NCI-H187 (cell line): ENCODE results near the gene GCM1.
"Not testable (repeated sequence)": the region's sequence is repeated elsewhere in the genome, so short reads cannot be mapped to it uniquely, and the experiment has no call there.

ENCODE experiments used
- DNase-seq, 2 experiments: peaks; one replicate each; lab custom pipeline; 2025; lab: John Stamatoyannopoulos, UW

Gene GCM1, protein sequence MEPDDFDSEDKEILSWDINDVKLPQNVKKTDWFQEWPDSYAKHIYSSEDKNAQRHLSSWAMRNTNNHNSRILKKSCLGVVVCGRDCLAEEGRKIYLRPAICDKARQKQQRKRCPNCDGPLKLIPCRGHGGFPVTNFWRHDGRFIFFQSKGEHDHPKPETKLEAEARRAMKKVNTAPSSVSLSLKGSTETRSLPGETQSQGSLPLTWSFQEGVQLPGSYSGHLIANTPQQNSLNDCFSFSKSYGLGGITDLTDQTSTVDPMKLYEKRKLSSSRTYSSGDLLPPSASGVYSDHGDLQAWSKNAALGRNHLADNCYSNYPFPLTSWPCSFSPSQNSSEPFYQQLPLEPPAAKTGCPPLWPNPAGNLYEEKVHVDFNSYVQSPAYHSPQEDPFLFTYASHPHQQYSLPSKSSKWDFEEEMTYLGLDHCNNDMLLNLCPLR

DNA sequence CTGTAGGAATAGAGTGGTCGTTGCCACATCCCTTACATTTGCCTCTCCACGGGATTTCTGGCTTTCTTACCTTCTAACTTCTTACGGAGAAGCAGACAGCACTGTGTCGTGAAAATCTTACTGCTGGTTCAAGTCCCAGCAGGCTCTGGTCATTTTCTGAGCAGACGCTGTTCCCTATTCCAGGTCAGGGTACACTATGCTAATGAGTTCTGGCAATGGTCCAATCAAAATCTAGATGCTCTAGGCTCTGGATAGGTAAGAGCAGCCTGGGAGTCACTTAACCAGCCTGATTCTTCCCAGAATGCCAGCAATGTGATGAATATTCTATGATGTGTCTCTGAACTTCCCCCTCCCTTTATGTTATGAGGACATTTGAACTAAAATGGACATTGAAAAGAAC lies at the start of gene GCM1:
Gene GCM1, minus strand, starts transcription at position 158 of the 400 bp plus-strand sequence. CDS start 3,209 bp downstream, outside the sequence.
- DNase-seq = no peak

DNA sequence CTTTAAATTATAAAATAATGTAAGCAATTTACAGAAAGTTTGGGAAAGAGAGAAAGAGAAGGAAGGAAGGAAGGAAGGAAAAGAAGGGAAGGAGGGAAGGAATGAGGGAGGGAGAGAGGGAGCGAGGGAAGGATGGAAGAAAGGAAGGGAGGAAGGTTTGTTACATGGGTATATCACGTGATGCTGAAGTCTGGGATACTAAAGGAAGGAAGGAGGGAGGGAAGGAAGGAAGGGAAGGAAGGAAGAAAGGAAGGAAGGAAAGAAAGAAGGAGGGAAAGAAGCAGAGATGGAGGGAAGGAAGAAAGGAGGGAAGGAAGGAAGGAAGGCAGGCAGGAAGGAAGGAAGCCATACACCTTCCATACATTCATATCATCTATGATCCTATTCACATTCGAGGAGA lies 48.9 kb upstream of the GCM1 start:
- no peak for DNase-seq

DNA sequence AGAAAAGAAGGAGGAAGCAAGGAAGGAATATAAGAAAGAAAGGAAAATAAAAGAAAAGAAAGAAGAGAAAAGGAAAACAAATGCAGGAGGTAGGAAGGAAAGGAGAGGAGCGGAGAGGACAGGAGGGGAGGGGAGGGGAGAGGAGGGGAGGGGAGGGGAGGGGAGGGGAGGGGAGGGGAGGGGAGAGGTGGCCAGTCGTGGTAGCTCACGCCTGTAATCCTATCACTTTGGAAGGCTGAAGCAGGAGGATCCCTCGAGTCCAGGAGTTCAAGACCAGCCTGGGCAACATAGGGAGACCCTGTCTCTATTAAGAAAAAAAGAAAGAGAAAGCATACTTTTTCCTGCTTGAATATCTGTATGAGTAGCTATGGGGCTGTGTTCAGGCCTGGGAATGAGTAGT lies 46.4 kb upstream of the GCM1 start:
- no peak for DNase-seq

DNA sequence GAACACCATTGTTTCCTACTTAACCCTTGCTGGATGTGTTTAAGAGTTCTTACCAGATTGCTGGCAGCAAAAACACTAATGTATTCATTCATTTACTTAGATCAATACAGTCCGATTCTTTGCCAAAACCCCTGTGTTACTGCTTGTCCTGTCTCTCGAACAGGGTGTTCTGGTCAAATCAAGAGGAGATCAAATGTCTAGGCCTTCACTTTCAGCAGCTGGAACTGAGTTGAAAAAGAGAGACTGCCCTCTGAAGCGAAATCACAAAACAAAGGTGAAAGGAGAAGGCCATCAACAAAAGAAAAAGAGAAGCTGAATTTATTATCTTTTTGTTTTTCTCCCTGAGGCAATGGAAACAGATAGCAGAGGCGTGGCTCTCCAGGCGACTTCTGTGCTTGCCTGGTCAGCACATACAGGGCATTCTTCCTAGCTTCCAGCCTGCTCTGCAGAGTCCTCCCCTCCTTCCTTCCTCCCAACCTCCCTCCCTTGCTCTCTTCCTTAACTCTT lies 44.1 kb upstream of the GCM1 start:
- DNase-seq = no peak

DNA sequence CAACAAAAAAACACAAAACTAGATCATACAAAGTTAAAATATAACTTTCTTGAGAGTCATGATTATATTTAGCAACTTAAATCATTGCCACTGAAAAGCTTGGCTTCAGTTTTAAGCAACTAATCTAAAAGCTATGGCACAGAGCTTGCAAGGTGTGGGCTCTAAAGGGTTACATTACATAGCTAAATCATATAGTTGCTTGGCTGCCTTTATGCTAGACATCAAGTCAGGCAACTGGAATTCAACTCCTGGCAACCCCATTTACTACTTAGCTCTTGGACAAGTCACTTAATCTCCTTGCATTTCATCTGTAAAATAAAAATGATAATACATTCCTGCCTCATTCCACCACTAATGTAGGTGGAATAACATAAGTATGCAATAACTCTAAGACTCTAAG lies 40.9 kb upstream of the GCM1 start:
- DNase-seq = no peak

DNA sequence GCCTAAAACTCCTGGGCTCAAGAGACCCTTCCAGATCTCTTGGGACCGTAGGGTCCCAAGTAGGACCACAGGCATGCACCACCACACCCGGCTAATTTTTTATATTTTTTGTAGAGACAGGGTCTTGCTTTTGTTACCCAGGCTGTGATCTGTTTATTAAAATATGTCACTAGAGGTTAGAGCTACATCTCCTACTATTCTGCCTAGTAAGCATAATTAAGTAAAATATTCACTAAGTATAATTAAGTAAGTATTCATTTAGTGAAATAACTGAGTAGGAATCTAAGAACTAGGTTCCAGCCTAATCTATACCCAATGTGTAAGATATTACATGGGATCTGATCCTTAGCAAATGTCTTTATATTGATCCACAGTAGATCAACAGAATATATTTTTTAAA lies 40.2 kb upstream of the GCM1 start:
- DNase-seq = no peak

DNA sequence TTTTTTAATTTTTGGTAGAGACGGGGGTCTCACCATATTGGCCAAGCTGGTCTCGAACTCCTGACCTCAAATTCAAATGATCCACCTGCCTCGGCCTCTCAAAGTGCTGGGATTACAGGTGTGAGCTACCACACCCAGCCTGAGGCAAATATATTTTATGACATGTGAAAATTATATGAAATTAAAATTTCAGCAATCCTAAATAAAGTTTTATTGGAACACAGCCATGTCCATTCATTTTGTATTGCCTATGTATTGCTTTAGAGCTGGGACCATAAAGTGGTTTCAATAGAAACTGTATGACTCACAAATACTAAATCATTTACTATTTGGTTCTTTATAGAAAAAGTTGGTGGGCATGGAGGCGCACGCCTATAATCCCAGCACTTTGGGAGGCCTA lies 32.0 kb upstream of the GCM1 start:
- no peak for DNase-seq

DNA sequence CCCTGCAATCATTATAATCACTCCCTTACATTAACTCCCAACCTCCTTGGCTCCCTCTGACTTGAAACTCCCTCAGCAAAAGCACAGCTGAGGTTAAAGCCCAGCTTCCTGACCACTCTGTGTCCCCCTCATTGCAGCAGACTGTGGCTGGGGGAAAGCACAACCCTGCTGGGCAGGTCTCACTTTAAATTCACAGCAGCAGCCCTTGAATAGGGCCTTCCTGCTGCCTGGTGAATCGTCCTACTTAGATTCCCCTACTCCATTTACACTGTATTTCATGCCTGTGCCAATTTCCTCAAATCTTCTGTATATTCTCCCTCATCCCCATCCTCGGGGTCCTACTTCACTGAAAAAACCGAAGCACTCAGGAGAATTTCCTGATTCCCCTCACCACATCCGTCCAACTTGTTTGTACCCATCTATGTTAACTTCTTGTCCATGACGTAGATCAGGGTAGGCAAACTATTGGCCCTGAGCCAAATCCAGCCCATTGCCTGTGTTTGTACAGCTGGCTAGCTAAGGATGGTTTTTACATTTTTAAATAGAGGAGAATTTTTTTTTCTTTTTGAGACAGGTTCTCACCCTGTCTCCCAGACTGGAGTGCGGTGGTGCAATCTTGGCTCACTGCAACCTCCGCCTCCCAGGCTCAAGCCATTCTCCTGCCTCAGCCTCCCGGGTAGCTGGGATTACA lies 31.5 kb upstream of the GCM1 start:
- DNase-seq = peak; percentile 18 to 33

DNA sequence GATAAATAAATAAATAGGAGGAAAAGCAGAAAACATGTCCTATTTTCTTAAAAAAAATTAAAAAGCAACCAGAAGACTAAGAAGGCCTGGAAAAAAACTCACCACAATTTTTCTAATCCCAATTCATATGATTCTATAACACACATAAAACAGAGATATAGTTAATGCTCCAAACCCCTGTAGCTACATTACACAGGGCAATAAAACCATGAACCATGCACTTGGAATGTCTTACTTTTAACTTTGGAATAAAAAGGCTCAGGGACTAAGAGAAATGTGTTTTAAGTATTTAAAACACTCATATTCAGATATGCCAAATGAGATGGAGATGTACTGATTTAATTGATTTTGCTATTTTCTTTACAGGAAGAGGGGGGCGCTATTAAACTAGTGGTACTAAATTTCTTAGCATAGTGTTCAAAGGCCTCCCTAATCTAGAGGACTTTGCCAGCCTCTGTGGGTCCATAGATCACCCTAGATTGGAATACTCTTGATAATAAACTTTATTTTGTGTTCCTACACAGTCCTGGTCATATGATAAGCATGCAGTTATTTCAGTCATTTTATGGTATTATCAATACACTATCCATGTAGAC lies 30.3 kb upstream of the GCM1 start:
- no peak for DNase-seq

DNA sequence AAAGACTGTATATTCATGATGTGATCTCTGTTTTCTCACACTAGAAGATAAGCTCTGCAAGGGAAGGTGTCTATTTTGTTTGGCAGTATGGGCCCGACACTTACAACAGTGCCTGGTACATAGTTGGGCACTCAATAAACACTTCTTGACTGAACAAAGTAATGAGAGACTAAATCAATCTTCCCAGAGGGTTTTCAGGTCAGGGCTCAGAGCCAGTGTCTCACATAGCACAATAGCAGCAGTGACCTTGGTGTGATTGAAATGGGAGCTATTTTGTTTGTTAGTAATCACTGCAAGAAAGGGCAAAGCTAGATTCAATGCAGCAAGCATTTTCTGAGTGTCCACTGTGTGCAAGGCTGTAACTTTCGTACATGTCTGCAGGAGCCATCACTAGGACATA lies 26.4 kb upstream of the GCM1 start:
- no peak for DNase-seq

DNA sequence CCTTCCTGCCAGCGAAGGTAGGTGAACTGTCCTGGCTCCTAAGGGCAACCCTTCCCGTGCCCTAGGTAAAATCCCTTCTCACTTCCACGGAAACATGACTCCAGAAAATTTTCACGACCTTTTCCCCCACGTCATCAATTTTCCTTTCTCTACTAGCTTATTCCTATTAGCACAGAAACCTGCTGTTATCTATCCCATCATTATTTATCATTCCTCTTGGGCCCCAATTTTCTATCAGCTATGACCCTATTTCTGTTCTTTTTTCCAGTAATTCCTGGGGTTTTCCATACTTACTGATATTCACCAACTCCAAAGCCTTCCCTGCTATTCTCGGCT lies 23.8 kb upstream of the GCM1 start:
- DNase-seq = no peak

DNA sequence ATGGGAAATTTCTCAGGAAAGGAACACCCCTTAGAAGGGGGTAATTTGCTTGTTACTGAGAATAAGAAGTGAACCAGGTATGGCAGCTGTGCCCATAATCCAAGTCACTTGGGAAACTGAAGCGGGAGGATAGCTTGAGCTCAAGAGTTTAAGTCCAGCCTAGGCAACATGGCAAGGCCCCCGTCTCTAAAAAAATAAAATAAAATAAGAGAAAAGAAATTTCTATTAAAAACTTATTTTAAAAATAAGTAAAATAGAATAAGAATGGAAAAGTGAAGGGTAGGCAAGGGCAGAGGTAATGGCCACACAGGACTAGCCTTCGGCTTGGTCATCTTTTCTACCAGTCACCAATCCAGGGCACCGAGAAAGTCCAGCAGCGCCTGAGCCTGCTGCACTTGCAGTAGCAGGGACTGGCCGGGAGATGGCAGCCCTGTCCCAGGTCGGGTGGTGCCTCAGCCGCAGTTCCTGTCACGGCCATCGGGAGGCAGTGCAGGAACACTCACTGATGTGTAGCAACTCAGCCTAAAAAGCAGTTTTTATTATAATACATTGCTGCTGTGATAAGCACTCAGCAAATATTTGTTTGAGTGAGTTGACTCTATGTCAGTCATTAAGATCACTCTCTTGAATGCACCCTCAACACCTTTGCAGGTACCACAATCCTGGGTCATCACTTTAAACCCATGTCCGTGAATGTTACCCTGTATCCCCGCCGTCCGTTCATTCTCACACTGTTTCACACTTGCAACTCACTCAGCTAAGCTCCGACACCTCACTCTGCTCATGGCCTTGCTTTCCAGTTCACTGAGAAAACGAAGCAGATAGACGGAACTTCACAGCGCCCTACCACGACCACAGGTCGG lies 23.2 kb upstream of the GCM1 start:
- DNase-seq = peak; percentile 37 to 47

DNA sequence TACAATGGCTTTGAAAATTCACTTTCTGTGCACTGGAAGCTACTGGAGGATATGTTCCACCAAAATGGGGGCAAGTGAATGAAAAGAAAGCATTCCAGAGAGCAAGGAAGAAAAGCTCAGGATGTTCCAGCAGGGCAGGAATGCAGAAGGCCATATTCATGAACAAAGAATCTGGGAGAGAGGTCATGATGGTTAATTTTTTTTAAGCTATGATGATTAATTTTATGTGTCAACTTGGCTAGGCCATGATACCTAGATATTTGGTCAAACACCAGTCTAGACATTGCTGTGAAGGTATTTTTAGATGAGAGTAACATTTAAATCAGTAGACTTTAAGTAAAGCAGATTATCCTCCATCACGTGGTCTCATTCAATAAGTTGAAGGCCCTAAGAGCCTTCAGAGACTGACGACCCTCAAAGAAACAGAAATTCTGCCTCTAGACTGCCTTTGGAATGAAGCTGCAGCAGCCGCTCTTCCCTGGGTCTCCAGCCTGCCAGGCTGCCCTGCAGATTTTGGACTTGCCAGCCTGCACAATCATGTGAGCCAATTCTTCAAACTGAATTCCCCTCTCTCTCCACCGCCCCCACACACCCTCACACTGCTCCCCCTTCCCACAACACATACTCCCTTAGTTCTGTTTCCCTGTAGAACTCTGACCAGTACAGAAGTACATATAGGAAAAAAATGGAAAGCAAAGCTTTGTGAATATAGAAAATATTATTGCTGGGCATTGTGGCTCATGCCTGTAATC lies 20.1 kb upstream of the GCM1 start:
- no peak for DNase-seq

DNA sequence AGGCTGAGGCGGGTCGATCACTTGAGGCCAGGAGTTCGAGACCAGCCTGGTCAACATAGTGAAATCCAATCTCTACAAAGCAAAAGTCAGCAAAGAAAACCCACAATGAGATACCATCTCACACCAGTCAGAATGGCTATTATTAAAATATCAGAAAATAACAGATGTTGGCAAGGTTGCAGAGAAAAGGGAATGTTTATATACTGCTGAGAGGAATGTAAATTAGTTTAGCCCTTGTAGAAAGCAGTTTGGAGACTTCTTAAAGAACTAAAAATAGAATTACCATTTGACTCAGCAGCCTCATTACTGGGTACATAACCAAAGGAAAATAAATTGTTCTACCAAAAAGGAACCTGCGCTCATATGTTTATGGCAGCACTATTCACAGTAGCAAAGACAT lies 16.7 kb upstream of the GCM1 start:
- no peak for DNase-seq

DNA sequence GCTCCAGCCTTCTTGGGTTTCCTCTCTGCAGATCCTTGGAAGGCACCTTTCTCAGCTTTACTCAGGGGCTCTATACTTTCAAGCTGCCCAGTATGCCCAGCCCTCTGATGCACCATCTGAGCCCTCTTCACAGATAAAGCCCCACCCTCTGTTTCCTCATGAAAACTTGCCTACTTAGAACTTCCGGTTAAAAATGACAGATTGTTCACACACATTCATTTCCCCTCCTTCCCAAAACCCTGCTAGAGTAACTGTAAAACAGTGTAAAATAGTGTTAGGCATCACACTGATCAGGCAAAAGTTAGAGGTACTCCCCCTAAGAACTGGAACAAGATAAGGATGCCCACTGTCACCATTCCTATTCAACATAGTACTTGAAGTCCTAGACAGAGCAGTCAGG lies 14.0 kb upstream of the GCM1 start:
- DNase-seq = no peak

DNA sequence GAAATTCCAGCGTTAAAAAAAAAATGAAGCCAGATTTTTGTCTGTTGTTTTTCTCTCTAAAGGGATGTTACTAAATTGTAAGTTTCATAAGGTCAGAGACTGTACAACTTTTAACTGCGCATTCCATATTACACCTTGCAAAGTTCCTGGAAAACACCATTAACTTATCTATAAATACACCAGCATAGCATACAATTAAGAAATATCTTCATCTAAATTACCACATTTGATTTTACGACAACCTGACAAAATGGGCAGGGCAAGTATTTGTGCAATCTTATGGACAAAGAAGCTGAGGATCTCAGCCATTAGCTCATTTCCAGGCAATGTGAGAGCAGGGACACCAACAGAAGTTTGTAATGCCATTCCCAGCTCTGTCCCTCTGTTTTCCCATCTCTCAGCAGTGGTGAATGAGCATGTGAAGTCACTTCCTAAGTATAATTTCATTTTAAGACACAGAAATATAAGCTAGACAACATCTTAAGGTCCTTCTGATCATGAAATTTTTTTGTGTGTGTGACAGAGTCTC lies 12.9 kb upstream of the GCM1 start:
- DNase-seq = no peak

DNA sequence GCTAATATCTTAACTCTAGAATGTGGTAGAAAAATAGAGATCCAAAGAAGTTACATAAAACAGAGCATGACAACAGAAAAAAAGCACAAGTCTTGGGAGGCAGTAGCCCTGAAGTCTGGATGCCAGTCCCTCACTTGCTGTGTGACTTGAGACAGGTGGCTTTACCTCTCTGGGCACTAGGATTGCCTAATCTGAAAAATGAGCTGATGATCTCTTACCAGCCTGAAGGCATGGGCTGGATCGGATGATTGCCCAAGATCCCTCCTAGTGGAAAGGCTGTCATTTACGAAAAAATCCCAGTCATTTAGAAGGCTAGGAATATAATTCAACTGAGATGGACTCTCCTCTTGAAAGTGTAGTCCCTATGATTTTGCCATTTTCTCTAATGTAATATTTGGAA lies 10.9 kb upstream of the GCM1 start:
- DNase-seq = no peak

DNA sequence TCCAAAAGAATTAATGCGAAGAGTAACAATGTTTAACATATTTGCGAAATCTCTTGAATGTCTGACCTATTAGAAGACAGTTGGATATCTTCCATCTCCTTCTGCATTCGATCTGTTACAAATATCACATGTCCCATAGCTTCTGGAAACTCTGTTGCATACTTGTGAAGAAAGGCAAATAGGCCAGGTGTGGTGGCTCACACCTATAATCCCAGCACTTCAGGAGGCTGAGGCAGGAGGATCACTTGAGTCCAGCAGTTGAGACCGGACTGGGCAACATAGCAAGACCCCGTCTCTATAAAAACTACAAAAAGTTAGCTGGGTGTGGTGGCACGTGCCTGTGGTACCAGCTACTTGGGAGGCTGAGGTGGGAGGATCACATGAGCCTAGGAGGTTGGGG lies 9.4 kb upstream of the GCM1 start:
- DNase-seq = not testable (repeated sequence)

DNA sequence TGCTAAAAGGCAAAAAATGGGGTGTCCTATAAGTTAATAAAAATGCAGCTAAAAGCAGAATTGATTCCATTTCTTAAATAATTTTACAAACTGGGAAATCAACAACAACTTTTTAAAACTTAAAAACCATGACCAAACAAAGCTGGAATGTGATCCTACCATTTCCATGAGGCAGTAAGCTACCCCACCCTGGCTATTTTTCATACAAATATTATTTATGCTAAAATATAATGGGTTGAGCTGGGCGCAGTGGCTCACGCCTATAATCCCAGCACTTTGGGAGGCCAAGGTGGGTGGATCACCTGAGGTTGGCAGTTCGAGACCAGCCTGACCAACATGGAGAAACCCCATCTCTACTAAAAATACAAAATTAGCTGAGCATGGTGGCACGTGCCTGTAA lies 6.6 kb upstream of the GCM1 start:
- not testable (repeated sequence) for DNase-seq

DNA sequence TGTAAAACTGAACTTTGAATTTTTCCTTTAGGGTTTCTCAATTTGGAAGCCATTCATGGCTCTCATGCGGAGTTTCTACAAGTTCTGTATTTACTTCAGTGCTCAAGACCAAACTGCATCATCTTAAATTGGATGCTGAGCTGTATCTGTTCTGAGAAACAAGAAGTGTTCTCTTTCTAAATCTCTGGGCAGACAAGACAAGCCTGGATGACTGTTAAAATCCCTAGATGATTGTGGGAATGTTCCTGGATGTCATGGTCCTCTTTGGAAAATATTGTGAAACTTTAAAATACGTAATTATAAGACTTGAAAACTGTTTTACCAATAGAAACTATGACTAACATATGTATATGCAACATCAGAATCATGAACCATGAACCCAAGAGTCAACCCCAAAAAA lies 6.2 kb upstream of the GCM1 start:
- no peak for DNase-seq

DNA sequence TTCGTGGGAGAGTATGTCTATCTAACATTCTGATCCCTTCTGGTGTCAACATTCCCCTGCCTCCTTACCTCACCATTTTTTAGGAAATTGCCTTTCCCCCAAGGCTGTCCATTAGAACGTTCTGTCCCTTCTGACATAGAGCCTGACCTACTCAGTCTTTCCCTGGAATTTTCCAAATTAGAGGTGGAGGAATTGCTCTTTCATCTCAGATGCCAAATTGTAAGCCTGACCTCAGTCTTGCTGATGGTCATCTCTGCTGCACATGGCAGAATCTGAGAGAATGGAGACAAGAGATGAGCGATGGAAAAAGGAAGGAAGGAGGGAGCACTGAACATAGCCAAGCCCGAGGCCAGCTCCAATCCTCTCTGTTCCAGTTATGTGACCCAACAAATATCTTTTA lies 5.4 kb upstream of the GCM1 start:
- DNase-seq = no peak
